GM12865 (cell line): ENCODE results near the gene DKC1.

Experiments used
- DNase-seq: peaks from one replicate; pipeline ENCODE4 v3.0.0; 2010; ENCODE audit warnings: low read depth
- H3K4me3 ChIP-seq: 2 replicates; pipeline ENCODE4 v1.5.1; 2011; ENCODE audit warnings: mild to moderate bottlenecking, low read depth, low read length, control low read depth
- TF ChIP-seq, protein P1 (sequence below): IDR thresholded peaks from 2 replicates; pipeline ENCODE4 v1.5.1; 2011; ENCODE audit warnings: low read length, control low read depth, low read depth, inconsistent platforms; ENCODE audit not compliant: insufficient read depth; ENCODE audit errors: missing control alignments

The DKC1 gene

DNA sequence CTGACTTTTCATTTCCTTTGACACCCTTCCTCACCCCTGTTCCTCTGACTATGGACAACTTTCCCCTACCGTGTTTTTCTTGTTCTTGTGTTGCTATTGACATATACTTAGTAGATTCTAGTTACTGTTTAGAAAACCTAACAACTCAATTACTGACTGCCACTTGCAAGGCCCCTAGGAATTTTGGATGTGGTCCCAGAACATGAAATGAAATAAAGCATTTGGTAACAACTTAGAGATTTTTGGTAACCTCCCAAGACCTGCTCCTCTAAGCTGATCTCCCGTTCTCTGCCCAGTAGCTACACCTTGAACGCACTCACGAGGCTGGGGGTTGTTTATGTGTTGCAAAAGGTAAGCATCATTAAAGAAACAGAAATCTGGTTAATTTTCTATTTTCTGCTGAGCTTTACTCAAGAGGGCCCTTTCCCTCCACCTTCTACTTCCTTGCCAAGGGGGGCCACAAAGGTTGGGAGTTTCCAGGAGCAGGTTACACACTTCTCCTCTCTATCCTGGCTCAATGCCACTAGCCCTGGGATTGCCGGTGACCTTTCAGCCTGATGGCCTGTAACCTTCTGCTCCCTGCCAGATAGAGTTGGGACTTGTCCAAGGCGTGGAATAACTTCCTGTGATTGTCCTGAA lies 32.3 kb upstream of the DKC1 start:
- no peak overlapping the region for H3K4me3 ChIP-seq
- TF ChIP-seq, protein P1, sequence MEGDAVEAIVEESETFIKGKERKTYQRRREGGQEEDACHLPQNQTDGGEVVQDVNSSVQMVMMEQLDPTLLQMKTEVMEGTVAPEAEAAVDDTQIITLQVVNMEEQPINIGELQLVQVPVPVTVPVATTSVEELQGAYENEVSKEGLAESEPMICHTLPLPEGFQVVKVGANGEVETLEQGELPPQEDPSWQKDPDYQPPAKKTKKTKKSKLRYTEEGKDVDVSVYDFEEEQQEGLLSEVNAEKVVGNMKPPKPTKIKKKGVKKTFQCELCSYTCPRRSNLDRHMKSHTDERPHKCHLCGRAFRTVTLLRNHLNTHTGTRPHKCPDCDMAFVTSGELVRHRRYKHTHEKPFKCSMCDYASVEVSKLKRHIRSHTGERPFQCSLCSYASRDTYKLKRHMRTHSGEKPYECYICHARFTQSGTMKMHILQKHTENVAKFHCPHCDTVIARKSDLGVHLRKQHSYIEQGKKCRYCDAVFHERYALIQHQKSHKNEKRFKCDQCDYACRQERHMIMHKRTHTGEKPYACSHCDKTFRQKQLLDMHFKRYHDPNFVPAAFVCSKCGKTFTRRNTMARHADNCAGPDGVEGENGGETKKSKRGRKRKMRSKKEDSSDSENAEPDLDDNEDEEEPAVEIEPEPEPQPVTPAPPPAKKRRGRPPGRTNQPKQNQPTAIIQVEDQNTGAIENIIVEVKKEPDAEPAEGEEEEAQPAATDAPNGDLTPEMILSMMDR = no peak
- no peak for DNase-seq

DNA sequence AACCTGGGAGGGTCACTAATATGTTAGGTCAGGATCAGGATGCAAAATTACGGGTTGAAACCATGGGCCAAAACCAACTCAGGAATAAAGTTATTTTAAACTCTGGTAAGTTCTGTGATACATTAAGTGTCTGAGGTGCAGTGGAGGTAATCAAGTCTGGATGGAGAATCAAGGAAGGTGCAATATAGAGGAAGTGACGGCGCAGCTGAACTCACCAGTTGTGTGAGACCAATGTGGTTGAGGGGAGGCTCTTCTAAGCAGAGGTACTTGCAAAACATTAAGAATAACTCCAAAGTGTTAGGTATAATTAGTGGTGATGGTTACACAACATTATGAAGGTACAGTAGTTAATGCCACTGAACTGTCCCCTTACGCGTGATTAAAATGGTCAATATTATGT lies 31.5 kb upstream of the DKC1 start:
- no peak overlapping the region for H3K4me3 ChIP-seq
- TF ChIP-seq, protein P1 = no peak
- DNase-seq = no peak

DNA sequence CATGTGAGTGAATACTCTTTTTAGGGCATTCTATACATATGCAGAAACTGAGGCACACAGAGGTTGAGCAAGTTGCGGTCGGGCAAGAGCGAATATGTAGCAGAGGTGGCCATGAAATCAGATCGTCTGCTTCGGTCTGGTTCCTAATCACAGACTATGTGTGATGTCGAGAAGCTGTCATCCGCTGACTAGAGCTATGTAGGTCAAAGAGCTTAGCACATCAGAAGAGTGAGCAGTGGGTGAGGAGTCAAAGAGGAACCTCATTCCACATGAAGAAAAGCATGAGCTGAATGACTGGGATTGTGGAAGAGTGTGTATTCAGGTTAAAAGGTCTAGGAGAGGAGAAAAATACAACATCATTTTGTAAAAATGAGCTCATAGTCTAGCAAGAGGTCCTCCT lies 30.8 kb upstream of the DKC1 start:
- H3K4me3 ChIP-seq = no peak overlapping the region
- TF ChIP-seq, protein P1 = no peak
- no peak for DNase-seq

DNA sequence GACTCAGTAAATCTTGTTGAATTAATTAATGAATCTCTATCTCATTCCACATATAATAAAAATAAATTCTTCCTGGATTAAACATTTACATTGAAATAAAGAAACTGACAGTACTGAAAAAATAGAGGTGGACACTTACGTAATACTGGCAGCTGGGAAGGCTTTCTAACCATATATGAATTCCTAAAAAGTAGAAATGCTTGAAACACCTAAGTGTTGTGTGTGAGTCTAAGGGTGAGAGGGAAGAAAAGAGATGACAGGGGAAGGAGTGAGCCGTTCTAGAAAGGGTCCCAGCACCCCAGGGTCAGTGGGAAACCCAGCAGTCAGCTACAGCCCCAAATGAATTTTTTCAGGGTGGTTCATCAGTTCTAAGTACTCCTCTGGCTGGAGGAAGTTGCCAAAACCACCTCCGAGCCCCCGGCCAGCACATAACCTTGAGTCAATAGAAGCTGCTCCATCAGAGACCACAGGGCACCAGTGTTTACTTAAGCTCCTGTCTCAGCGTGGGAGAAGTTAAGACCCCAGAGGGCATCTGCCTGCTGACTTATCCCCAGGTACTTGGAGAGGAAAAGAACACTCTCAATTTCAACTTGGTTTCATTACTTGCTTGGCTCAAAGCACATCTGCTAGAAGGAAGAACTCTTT lies 30.1 kb upstream of the DKC1 start:
- no peak for DNase-seq
- H3K4me3 ChIP-seq = no peak overlapping the region
- TF ChIP-seq, protein P1 = no peak

DNA sequence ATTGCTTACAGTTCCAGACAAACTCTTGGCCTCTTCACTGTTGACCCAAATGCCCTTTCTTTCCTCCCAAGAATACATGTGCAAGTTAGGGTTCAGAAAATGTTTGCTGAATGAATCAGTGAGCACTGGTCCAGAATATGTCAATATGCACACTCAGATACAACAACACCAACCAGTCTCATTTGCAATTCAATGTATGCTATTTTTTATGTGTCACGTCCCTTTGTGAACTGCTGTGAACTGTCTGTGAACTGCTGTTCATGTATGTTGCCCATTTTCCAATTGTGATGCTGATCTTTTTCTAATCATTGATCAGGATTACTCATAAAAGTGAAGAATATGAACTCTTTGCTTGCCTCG lies 29.6 kb upstream of the DKC1 start:
- TF ChIP-seq, protein P1 = no peak
- H3K4me3 ChIP-seq = no peak overlapping the region
- DNase-seq = no peak

DNA sequence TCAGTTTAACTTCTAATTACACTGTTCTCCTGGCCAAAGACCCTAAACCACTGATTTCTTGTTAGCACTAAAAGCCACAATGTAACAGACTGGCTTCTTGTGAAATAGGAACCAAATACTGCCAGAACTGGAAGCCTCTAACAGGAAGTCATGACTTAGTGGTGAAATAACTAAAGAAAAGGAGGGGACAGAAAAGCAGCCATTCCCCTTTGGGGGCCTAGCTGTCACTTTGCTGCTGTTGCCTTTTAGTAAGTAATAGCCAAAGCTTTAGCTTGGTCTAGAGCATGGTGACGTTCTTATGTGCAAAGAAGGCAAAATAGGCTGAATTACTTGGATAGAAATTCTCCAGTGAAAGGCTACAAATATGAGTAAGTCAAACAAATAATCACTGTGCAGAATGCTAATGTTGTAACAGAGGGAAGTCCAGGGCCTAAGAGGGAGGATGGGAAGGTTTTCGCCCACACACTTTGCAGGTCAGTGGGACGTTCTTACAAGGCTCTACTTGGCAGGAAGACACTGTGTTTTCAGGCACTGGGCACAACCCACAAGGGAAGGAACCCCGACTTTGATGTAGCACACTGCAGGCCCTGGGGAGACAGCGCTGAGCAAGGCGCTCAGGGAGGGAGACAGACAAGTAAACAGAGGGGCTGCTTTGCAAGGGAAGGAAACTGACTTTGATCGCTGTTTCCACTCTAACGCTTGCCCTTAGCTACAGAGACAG lies 28.4 kb upstream of the DKC1 start:
- H3K4me3 ChIP-seq = no peak overlapping the region
- TF ChIP-seq, protein P1 = no peak
- DNase-seq = no peak
